DND-41 (cell line): ENCODE measurements around the gene PLSCR3.

Experiments
- ATAC-seq: fragments of 200-7000 bp; cut with Tn5 transposase; 3 replicates; pipeline ENCODE4 v1.9.1; 2021; ENCODE audit warnings: low read depth; ENCODE audit not compliant: insufficient read depth
- DNase-seq: peaks from one replicate; pipeline ENCODE4 v3.0.0-alpha.2; 2020
- H2AFZ ChIP-seq: 2 replicates; pipeline ENCODE4 v1.6.0; 2012; ENCODE audit warnings: low read depth, low read length
- H3K27ac ChIP-seq: 2 replicates; pipeline ENCODE4 v1.5.1; 2012; ENCODE audit warnings: low read length, inconsistent platforms
- H3K27me3 ChIP-seq: fragments of 200-600 bp; sonication (generic); 2 replicates; pipeline ENCODE4 v1.6.0; 2012; ENCODE audit warnings: low read length, mild to moderate bottlenecking, inconsistent platforms; ENCODE audit not compliant: insufficient read depth, poor library complexity
- H3K36me3 ChIP-seq: 2 replicates; pipeline ENCODE4 v1.5.1; 2012; ENCODE audit warnings: low read length, inconsistent platforms; ENCODE audit not compliant: insufficient read depth
- H3K4me1 ChIP-seq: 2 replicates; pipeline ENCODE4 v1.5.1; 2012; ENCODE audit warnings: mild to moderate bottlenecking, low read length; ENCODE audit not compliant: insufficient read depth
- H3K4me2 ChIP-seq: 2 replicates; pipeline ENCODE4 v1.6.0; 2012; ENCODE audit warnings: mild to moderate bottlenecking, moderate library complexity, low read length, inconsistent platforms; ENCODE audit not compliant: insufficient read depth
- H3K4me3 ChIP-seq, 2 experiments: fragments of 200-600 bp in 1 of 2; shearing (Covaris generic) in 1 of 2; 2 replicates each; pipeline ENCODE4 v1.5.1; 2012 to 2016; ENCODE audit warnings: inconsistent platforms in 2 of 2, low read length in 2 of 2, mild to moderate bottlenecking in 2 of 2, low read depth in 1 of 2, moderate library complexity in 1 of 2
- H3K79me2 ChIP-seq: 2 replicates; pipeline ENCODE4 v1.6.0; 2012; ENCODE audit warnings: low read length, inconsistent platforms; ENCODE audit not compliant: insufficient read depth
- H3K9ac ChIP-seq: 2 replicates; pipeline ENCODE4 v1.6.0; 2012; ENCODE audit warnings: low read depth, mild to moderate bottlenecking, inconsistent platforms, low read length, moderate library complexity
- H3K9me3 ChIP-seq: 2 replicates; pipeline ENCODE4 v1.5.1; 2012; ENCODE audit warnings: low read length, moderate library complexity, mild to moderate bottlenecking, inconsistent platforms; ENCODE audit not compliant: insufficient read depth, severe bottlenecking
- H4K20me1 ChIP-seq: 2 replicates; pipeline ENCODE4 v1.6.0; 2012; ENCODE audit warnings: low read length; ENCODE audit not compliant: insufficient read depth
- CTCF ChIP-seq: IDR thresholded peaks from 2 replicates; pipeline ENCODE4 v1.5.1; 2012; ENCODE audit warnings: borderline replicate concordance, low read length, moderate library complexity, mild to moderate bottlenecking; ENCODE audit not compliant: poor library complexity, severe bottlenecking; ENCODE audit errors: extremely low read depth
- EZH2 ChIP-seq: IDR thresholded peaks from 3 replicates; pipeline ENCODE4 v1.6.1; 2012; ENCODE audit warnings: borderline replicate concordance, low read depth, mild to moderate bottlenecking, moderate library complexity, low read length, inconsistent platforms; ENCODE audit not compliant: severe bottlenecking

PLSCR3 gene

GRCh38 chr17:7423679-7424078 lies 29.4 kb upstream of the PLSCR3 start:
- H4K20me1 ChIP-seq: no peaks in the 10 kb centered on the region; the same call in 1 of the 2 replicates
- no peaks in the 10 kb centered on the region for H3K36me3 ChIP-seq
- H3K27me3 ChIP-seq: no peaks in the 10 kb centered on the region
- TF ChIP-seq CTCF: no peak
- no peak for TF ChIP-seq EZH2
- no peak for ATAC-seq
- no peak overlapping the region for H3K4me3 ChIP-seq
- H2AFZ ChIP-seq: no peak overlapping the region
- H3K4me1 ChIP-seq: no peaks in the 10 kb centered on the region
- no peak overlapping the region for H3K27ac ChIP-seq
- H3K79me2 ChIP-seq: no peaks in the 10 kb centered on the region
- H3K9ac ChIP-seq: no peak overlapping the region
- H3K4me2 ChIP-seq: no peak overlapping the region
- no peak for DNase-seq
- no peaks in the 10 kb centered on the region for H3K9me3 ChIP-seq

GRCh38 chr17:7421186-7421585 lies 26.9 kb upstream of the PLSCR3 start:
- DNase-seq (no peak), ATAC-seq (no peak)
- H3K4me2 ChIP-seq: no peak overlapping the region

GRCh38 chr17:7419819-7420610 lies 25.7 kb upstream of the PLSCR3 start, which contains the start of gene SPEM1:
Gene SPEM1, plus strand, starts transcription at chr17:7420324. Its CDS starts 61 bp downstream, at chr17:7420385.
- Histone ChIP-seq H3K27ac (no peak within 1 kb of the TSS), H3K4me1 (no peaks in the 10 kb centered on the region), H2AFZ (no peak within 1 kb of the TSS), H3K36me3 (no peaks in the 10 kb centered on the region), H4K20me1 (no peaks in the 10 kb centered on the region), H3K4me2 (no peak within 1 kb of the TSS), H3K27me3 (no peaks in the 10 kb centered on the region), H3K4me3 (no peak within 1 kb of the TSS), H3K79me2 (no peaks in the 10 kb centered on the region), H3K9ac (no peak within 1 kb of the TSS), H3K9me3 (no peaks in the 10 kb centered on the region)
- no peak for DNase-seq
- TF ChIP-seq CTCF (no peak), EZH2 (no peak)
- ATAC-seq: no peak

More at GRCh38 chr17:7421186-7421585, 26.9 kb upstream of the PLSCR3 start:
- Histone ChIP-seq H2AFZ (no peak overlapping the region), H3K36me3 (no peaks in the 10 kb centered on the region), H3K27me3 (no peaks in the 10 kb centered on the region), H3K27ac (no peak overlapping the region), H4K20me1 (no peaks in the 10 kb centered on the region), H3K9ac (no peak overlapping the region), H3K79me2 (no peaks in the 10 kb centered on the region), H3K4me1 (no peaks in the 10 kb centered on the region), H3K9me3 (no peaks in the 10 kb centered on the region), H3K4me3 (no peak overlapping the region)
- TF ChIP-seq CTCF (no peak), EZH2 (no peak)
